Measurements from ENCODE around the gene TSPAN9.
A peak's percentile ranks its signal among the peaks of the same experiment; 100 is the strongest.
"Not testable (repeated sequence)": the region's sequence is repeated elsewhere in the genome, so short reads cannot be mapped to it uniquely, and the experiment has no call there.

TSPAN9 gene

DNA sequence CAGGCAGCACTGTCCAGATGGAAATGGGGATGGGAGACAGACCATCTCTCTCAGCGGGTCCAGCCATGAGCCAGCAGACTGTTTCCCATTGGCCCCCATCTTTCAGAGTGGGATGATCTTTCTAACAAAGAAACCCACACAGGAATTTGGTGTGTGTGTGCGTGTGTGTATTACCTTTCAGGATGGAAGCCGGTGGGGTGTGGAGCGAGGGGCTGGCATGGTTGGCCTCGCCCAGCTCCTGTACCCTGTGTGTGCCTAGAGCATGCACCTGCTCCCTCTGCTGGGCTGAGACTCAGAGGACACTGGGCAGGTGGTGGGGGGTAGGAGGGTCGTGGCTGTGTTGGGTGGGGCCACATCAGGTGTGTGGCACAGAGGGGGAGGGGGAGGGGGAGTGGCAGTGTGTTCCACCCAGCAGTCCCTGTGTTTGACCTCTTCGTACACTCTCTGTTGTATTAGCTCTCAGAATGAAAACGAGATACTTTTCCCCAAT is 33.0 kb upstream of the TSPAN9 start:
- DNase-seq: no peak

GRCh38 chr12:3045494-3045893 is 31.7 kb upstream of the TSPAN9 start:
- DNase-seq: no peak

- no peak for DNase-seq
Measured at GRCh38 chr12:3045989-3046388, 31.2 kb upstream of the TSPAN9 start.

- no peak for DNase-seq
Measured at GRCh38 chr12:3046441-3047200, 30.6 kb upstream of the TSPAN9 start.

DNA sequence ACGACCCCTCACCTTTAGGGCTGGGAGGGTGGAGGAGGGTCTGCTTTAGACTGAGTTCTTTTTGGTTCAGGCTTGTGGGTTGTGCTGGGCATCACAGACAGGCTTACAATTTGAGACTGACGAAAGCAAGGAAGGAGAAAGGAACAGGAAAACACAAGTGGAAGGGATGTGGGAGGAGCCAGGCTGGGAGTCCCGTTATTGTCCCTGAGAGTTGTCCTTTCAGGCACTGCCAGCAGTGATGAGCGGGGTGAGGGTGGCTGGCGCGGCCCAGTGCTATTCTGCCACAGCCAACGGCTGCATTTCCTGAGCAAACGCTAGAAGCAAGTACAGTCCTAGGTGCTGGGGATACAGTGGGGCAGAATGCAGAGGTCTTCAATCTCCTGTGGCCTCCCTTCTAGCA is 29.2 kb upstream of the TSPAN9 start:
- no peak for DNase-seq

DNA sequence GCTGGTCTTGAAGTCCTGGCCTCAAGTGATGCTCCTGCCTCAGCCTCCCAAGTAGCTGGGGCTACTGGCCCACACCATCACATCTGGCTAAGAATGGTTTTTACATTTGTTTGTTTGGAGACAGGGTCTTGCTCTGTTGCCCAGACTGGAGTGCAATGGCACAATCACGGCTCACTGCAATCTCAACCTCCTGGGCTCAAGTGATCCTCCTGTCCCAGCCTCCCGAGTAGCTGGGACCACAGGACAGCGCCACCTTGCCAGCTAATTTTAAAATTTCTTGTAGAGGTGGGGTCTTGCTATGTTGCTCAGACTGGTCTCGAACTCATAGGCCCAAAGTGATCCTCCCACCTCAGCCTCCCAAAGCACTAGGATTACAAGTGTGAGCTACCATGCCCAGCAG is 28.6 kb upstream of the TSPAN9 start:
- DNase-seq: no peak

- DNase-seq: no peak
Measured at GRCh38 chr12:3049176-3049575, 28.0 kb upstream of the TSPAN9 start.

DNA sequence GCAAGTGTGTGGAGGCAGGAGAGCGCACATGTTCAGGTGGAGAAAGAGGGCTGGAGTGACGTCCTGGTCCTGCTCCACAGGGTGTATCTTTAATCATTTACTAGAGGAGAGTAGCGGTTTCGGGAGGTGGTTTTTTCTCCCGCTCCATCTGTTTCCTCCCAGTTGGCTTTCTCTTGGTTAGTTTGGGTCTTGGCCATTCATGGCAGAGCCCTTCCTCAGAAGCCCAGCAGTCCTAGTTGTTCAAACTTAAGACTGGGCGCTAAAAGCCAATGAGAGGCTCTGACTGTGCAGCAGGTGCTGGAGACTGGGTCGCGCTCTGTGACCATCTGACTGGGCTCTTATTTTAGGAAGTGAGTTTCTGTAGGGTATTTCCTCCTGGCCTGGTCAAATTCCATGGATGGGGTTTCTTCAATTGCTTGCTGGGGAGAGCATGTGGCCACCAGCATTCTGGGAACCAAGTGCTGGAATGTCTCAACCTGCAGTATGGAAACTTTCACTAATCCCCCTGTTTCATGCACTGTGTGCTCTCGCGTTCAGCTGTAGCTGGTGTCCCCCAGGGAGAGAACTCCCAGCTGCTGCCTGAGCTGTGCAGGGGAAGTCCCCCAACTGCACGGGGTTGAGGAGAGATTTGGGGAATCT is 27.4 kb upstream of the TSPAN9 start:
- peak in 1 of 14 donors; percentile 19 for DNase-seq

GRCh38 chr12:3054374-3054773 is 22.8 kb upstream of the TSPAN9 start:
- DNase-seq: no peak

DNA sequence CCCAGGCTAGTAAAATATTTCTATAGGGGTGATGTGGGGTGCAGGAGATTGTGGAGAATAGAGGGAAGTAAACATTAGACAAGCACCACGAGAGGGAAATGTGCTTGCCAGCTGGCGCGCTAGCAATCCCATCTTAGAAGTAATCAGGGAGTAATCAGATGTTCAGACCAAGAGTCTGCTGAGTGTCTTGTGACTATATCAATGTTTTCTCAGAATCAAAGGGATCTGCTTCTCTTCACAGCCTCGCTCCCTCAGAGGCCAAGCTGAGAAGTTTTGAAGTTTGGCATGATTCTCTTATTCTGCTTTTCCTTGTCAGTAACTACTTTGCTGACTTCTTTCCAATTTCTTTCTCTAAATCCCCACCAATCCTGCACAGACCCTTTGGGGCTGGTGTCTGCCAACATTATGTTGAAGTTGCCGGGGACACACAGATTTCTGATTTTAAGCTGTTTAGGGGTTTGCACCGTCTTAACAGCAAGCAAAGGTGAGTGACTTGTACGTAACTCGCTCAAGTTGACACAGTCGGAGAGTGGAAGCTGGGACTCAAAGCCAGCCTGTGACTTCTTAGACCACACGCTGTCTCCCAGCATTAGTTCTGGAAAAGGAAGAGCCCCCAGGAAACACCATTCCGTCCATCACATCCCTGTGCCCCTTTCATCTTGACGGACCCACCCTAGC is 22.0 kb upstream of the TSPAN9 start:
- DNase-seq: no peak

DNA sequence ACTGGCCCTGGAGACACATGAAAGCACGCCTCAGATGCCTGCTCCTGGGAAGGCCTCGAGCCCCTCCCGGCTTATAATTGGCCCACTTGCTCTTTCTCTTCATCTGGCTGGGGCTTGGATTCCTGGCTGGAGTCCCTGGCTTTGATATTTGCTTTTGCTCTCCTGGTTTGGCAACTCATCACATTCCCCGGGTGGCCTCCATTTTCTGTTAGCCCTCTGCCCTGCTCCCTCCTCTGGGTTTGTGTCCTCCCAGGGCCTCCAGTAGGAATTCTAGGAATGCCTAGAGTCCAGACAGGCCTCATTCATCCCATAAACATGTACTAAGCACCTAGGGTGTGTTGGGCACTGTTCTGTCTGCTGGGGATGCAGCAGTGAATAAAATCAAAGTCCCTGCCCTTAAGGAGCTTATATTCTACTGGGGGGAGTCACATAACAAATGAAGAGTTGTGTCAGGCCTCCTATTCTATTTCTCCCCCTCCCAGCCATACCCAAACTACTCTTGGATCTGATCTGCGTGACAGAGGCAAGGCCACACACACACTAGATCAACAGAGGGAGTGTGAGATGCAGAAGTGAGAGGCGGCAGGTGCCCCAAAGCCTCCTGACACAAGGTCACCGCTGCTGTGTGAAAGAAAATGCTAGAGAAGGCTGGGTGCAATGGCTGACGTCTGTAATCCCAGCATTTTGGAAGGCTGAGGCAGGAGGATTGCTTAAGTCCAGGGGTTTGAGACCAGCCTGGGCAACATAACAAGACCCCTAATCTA is 21.3 kb upstream of the TSPAN9 start:
- DNase-seq: no peak

- DNase-seq: peak in 1 of 14 donors; percentile 74
Measured at GRCh38 chr12:3061059-3061458, 16.1 kb upstream of the TSPAN9 start.

- no peak for DNase-seq
Measured at GRCh38 chr12:3061501-3062215, 15.5 kb upstream of the TSPAN9 start.

GRCh38 chr12:3065300-3065699 is 11.9 kb upstream of the TSPAN9 start:
- DNase-seq: no peak

- not testable (repeated sequence) for DNase-seq
Measured at GRCh38 chr12:3065846-3066245, 11.3 kb upstream of the TSPAN9 start.

GRCh38 chr12:3069714-3070113 is 7.5 kb upstream of the TSPAN9 start:
- no peak for DNase-seq

GRCh38 chr12:3071107-3071506 is 6.1 kb upstream of the TSPAN9 start:
- no peak for DNase-seq

GRCh38 chr12:3071710-3072109 is 5.5 kb upstream of the TSPAN9 start:
- no peak for DNase-seq

GRCh38 chr12:3073438-3074250 is 3.5 kb upstream of the TSPAN9 start:
- DNase-seq: peak in 13 of 14 donors; percentile 6 to 76 (median 45)

DNA sequence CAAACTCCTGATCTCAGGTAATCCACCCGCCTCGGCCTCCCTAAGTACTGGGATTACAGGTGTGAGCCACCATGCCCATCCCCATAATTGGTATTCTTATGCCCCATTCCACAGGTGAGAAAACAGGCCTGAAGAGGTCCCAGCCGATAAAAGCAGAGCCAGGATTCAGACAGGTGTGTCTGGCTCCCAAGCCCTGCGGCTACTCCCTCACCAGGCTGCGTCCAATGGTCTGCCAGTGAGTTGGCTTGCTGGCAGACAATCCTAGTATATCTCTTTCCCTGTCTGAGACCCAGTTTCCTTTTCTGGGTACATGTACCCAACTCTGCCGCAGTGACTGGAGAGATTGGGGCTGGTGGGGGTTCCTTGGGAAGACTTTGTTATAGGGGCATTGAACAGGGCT is 1.9 kb upstream of the TSPAN9 start:
- no peak for DNase-seq

DNA sequence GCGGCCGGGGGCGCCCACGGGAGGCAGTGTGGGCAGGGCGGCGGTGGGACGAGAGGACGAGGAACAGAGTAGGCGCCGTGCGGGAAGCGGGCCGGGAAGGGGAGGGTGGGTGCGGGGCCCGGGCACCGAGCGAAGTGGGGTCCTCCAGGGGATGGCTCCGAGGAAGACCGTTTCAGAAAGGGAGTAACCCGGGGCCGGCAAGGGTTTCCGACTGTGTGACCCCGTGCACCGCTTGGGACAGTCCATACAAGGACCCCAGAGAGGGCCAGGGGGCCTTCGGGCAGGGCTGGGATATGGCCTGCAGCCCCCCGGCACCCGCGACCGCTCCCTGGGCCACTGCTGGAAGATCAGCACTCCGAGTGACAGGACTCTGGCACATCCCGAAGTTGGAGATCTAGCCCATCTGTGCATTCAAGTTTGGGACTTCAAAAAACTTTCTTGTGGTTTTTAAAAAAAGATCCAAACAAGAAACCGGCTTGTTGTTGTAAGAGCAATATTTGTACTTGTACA is 448 bp downstream of the TSPAN9 start:
- DNase-seq: peak in 1 of 14 donors; percentile 25

All from C1 segment of cervical spinal cord (tissue), 14 donors.